ENCODE results near the gene P2RY2. TPM values are rescaled to one million over a fixed set of nuclear protein-coding genes. Genes with fewer than 3 reads are reported as not detected.
A peak's percentile ranks its signal among the peaks of the same experiment; 100 is the strongest.

P2RY2 gene
- total and polyA plus RNA-seq, 9 of the 15 experiments (the other 6 are each of a cell fraction or from before 2014, with no cell fraction given), result not detected

DNA sequence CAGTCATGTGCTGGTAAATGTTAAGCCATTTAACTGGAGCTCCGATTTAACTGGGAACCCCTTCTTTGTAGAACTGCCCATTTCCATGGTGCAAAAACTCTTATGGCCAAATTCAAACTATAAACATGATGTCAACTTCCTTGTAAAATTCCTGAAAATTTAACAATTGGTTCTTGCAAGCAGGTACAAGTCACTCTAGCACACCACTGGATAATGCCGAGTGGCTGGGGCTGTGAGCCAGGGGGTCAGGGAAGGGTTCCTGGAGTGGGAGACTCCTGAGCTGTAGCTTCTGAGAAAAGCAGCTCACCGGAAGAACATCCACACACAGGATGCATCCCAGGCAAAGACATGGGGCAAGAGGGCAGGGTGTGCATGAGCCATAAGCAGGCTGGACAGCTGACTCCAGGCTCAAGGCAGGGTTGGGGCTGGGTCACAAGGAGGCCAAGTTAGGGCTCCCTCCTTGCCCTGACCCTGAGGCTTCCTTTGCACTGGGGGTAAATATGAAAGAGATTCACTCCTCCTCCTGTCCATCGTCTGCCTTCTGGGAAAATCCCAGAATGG, 18.2 kb downstream of the P2RY2 start (continued):
- TF ChIP-seq ASH1L (IDR thresholded peaks at IDR 0.05; ENCODE audit: borderline replicate concordance, low read depth, partially characterized antibody), result no peak

DNA sequence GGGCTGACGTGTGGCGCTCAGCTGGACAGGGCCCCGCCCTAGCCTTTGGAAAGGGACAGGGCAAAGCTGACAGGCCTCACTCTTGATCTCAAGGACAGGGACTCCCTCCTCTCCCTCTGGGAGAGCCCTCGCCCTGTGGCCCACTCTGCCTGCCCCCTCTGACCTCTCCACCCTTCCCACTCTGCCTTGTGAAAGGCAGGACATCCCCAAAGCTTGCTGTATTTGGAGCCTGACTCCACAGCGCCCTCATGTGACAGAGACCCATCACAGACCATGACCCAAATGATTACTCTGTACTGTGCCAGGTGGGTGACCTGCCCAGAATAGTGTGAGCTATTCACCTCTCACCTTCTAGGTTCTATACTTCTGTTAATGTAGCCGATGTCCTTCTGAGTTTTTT, 18.8 kb downstream of the P2RY2 start:
- 16% methylated on average over 6 of the region's 6 CpGs for WGBS (ENCODE audit: insufficient coverage, low coverage, missing lambda C conversion rate)
- 0 out of 2 replicates have a peak, but pooled peaks have one; percentile 8 for TF ChIP-seq STAG1 (CRISPR knock-in tag; IDR thresholded peaks at IDR 0.05; ENCODE audit: borderline replicate concordance)
- no peak for TF ChIP-seq EHMT2 (IDR thresholded peaks at IDR 0.05)
- no peak for TF ChIP-seq TEAD1 (CRISPR knock-in tag; IDR thresholded peaks at IDR 0.05)
- peak; percentile 63 for TF ChIP-seq REST (IDR thresholded peaks at IDR 0.05; ENCODE audit: borderline replicate concordance)
- TF ChIP-seq REST (CRISPR knock-in tag; IDR thresholded peaks at IDR 0.05; ENCODE audit: low read depth), result no peak
- TF ChIP-seq ESRRA (IDR thresholded peaks at IDR 0.05; ENCODE audit: borderline replicate concordance, low read depth), result peak; percentile 40; the same call in 1 of the 2 replicates
- TF ChIP-seq DEAF1 (CRISPR knock-in tag; IDR thresholded peaks at IDR 0.05), result 0 out of 2 replicates have a peak, but pooled peaks have one; percentile 30
- no peak for TF ChIP-seq SMARCE1 (IDR thresholded peaks at IDR 0.05)
- TF ChIP-seq YBX1 (IDR thresholded peaks at IDR 0.05), result no peak
- TF ChIP-seq NR2F6 (CRISPR knock-in tag; IDR thresholded peaks at IDR 0.05), result no peak

More for the DNA sequence above, 18.8 kb downstream of the P2RY2 start:
- Histone ChIP-seq H3K4me3 (no peak overlapping the region), H4K20me1 (replicated peaks; ENCODE audit: control insufficient read depth, insufficient read depth, low read length) (no peaks in the 10 kb centered on the region), H3K36me3 (ENCODE audit: control insufficient read depth, insufficient read depth, low read length) (no peaks in the 10 kb centered on the region), H3K4me1 (replicated peaks in 1 of 2; ENCODE audit: control insufficient read depth in 2 of 2, insufficient read depth in 2 of 2, low read length in 2 of 2) (peaks cover 0 to 12% of the 10 kb centered on the region in 2 experiments; a peak in 2 of 5 replicates), H3K9me3 (replicated peaks; ENCODE audit: control insufficient read depth, insufficient read depth, low read depth, low read length) (no peaks in the 10 kb centered on the region), H3K9me1 (ENCODE audit: control insufficient read depth, insufficient read depth, low read length) (no peaks in the 10 kb centered on the region), H3K4me2 (ENCODE audit: insufficient read depth, low read length) (no peak overlapping the region), H3K27ac (ENCODE audit: extremely low read depth, low read depth, low read length) (no peak overlapping the region), H2AFZ (ENCODE audit: low read depth, low read length) (no peak overlapping the region), H3K27me3 (ENCODE audit: control insufficient read depth in 2 of 2, insufficient read depth in 2 of 2, low read length in 2 of 2) (peaks cover 6 to 58% of the 10 kb centered on the region in 2 experiments; a peak in 3 of 5 replicates), H3K79me2 (ENCODE audit: control insufficient read depth, insufficient read depth, low read length) (no peaks in the 10 kb centered on the region), H3K9ac (ENCODE audit: insufficient read depth in 1 of 2, low read depth in 2 of 2, low read length in 2 of 2) (no peak overlapping the region)
- CTCF ChIA-PET (ENCODE audit: low intra/inter-chr PET ratio), result interaction anchor here (1.0 to 1.3 kb wide), 3 partner anchors 52 to 405 kb away, joined by 3 to 8 read pairs (median 4); no protein-coding TSS in a partner anchor
- POLR2A ChIA-PET, result interaction anchor here (0.6 to 1.2 kb wide), 5 partner anchors 9 to 466 kb away, joined by 3 to 4 read pairs (median 3); partner anchors contain the start of gene FCHSD2
- no TSS peak for BruUV-seq (replicated peaks)
- ATAC-seq, result peak; percentile 88
- FAIRE-seq, result peak; percentile 78
- in situ Hi-C loops (cut with MboI), result loop anchor here (5.0 kb wide), 2 partner anchors 50 to 510 kb away; no protein-coding TSS in a partner anchor
- intact Hi-C loops (cut with micrococcal nuclease), result no loop called here
- DNase-seq (ENCODE audit: extremely low read depth in 1 of 4, low spot score in 3 of 4), result peak; percentile 54 to 71 (median 62)

All from K562 (cell line).